AG09309 (cell line): ENCODE results near the gene OR7A5.

ENCODE experiments used
- DNase-seq: peaks from one replicate; pipeline ENCODE4 v3.0.0-alpha.2; 2010; ENCODE audit warnings: low read depth
- H3K4me3 ChIP-seq: 2 replicates; pipeline ENCODE4 v1.5.1; 2011; ENCODE audit warnings: mild to moderate bottlenecking, low read depth, low read length, moderate library complexity; ENCODE audit not compliant: control insufficient read depth
- TF ChIP-seq, protein P1 (sequence below): IDR thresholded peaks from 2 replicates; pipeline ENCODE4 v1.5.1; 2011; ENCODE audit warnings: mild to moderate bottlenecking, low read depth, low read length, inconsistent platforms; ENCODE audit not compliant: insufficient read depth, control insufficient read depth; ENCODE audit errors: missing control alignments

OR7A5 gene

DNA sequence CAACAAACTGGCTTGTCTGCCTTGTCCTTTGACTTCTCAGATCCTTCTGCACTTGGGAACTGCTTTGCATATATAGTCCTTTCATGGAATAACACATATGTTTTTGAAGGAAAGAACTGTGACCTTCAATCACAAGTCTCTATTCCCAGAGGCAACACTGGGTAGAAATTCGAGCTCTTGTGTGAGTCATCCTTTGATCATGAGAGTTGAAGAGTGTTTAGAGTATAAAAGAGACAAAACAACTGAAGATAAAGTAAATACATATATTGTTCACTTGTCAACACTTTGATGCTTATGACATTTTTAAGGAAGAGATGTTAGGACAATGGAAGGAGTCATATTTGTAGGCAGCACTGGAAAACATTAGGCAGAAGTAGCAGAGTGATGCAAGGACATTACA, 5.2 kb upstream of the OR7A5 start:
- TF ChIP-seq, protein P1, sequence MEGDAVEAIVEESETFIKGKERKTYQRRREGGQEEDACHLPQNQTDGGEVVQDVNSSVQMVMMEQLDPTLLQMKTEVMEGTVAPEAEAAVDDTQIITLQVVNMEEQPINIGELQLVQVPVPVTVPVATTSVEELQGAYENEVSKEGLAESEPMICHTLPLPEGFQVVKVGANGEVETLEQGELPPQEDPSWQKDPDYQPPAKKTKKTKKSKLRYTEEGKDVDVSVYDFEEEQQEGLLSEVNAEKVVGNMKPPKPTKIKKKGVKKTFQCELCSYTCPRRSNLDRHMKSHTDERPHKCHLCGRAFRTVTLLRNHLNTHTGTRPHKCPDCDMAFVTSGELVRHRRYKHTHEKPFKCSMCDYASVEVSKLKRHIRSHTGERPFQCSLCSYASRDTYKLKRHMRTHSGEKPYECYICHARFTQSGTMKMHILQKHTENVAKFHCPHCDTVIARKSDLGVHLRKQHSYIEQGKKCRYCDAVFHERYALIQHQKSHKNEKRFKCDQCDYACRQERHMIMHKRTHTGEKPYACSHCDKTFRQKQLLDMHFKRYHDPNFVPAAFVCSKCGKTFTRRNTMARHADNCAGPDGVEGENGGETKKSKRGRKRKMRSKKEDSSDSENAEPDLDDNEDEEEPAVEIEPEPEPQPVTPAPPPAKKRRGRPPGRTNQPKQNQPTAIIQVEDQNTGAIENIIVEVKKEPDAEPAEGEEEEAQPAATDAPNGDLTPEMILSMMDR: no peak
- no peak overlapping the region for H3K4me3 ChIP-seq
- DNase-seq: no peak

GRCh38 chr19:14837391-14837790, 2.4 kb upstream of the OR7A5 start:
- no peak for DNase-seq
- H3K4me3 ChIP-seq: no peak overlapping the region
- TF ChIP-seq, protein P1: no peak

GRCh38 chr19:14830702-14831101, 4.3 kb downstream of the OR7A5 start:
- TF ChIP-seq, protein P1: no peak
- no peak overlapping the region for H3K4me3 ChIP-seq
- no peak for DNase-seq

DNA sequence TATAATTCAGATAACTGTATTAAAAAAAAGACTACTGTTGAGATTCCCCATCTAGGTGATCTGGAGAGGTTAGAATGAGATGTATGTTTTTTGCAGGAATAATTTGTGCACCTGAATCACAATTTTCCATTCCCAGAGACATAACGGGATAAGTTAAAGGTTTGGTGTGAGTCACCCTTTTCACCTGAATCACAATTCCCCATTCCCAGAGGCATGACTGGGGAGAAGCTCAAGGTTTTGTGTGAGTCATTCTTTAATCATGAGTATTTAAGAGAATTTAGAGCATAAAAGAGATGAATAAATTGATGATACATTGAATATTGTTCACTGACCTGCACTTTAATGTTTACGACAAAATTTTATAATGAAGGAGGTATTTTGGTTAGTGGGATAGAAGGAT, 9.0 kb downstream of the OR7A5 start:
- TF ChIP-seq, protein P1: no peak
- H3K4me3 ChIP-seq: no peak overlapping the region
- no peak for DNase-seq

DNA sequence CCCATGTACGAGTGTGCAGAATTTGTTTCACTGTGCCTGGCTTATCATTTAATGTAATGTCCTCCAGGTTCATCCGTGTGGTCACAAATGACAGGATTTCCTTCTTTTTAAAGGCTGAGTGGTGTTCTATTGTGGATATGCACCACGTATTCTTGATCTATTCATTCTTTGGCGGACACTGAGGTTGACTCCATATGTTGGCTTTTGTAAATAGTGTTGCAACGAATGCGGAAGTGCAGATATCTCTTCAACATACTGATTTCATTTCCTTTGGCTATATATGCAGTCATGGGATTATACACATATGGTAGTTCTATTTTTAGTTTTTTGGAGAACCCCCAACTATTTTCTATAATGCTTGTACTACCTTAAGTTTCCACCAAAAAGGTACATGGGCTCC, 13.0 kb downstream of the OR7A5 start:
- TF ChIP-seq, protein P1: no peak
- H3K4me3 ChIP-seq: no peak overlapping the region
- DNase-seq: no peak

DNA sequence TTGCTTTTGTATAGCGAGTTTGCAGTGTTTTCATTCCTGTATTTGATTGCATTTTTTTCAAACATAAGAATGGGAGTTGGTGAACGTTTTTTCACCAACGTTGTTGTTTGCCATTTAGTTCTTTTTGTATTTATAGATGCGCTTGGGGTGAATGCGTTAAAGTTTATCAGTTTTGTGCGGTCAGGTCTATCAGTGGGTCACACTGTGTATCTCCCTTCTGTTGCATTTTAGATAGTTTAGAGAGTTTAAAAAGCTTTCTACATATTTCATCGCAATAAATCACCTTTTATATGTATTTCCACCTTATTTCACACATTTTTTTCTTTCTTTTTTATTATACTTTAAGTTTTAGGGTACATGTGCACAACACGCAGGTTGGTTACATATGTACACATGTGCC, 16.4 kb downstream of the OR7A5 start:
- no peak overlapping the region for H3K4me3 ChIP-seq
- TF ChIP-seq, protein P1: no peak
- no peak for DNase-seq

DNA sequence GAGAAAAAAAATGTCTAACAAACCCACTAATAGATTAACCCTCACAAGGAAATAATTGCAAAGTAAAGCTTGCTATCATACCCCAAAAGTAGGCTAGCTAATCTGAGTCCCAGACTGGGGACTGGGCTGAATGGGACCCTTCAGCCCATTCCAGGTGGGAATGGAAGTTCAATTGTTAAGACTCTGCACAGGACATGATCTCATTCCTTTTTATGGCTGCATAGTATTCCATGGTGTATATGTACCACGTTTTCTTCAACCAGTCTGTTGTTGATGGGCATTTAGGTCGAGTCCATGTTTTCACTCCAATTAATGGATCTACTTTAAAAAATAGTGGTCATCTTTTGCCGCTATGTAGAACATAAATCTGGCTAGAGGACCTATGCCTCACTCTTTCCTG, 17.9 kb downstream of the OR7A5 start:
- no peak overlapping the region for H3K4me3 ChIP-seq
- no peak for DNase-seq
- TF ChIP-seq, protein P1: no peak
